HEK293T (cell line): Measurements from ENCODE around the gene NFIA.

Experiments used
- BHLHE40 ChIP-seq: fragments of 450-650 bp; IDR thresholded peaks from 2 replicates; pipeline ENCODE4 v1.6.1; 2016; ENCODE audit warnings: mild to moderate bottlenecking, moderate library complexity, borderline replicate concordance
- CTBP1 ChIP-seq: fragments of 450-650 bp; IDR thresholded peaks from 2 replicates; pipeline ENCODE4 v1.6.1; 2016; ENCODE audit warnings: borderline replicate concordance
- ELF4 ChIP-seq: fragments of 450-650 bp; IDR thresholded peaks from 2 replicates; pipeline ENCODE4 v1.6.1; 2017; ENCODE audit warnings: antibody characterized with exemption
- FOXA1 ChIP-seq: fragments of 450-650 bp; IDR thresholded peaks from 2 replicates; pipeline ENCODE4 v1.6.1; 2016; ENCODE audit warnings: mild to moderate bottlenecking
- FOXM1 ChIP-seq: fragments of 450-650 bp; IDR thresholded peaks from 2 replicates; pipeline ENCODE4 v1.6.1; 2017; ENCODE audit warnings: mild to moderate bottlenecking, borderline replicate concordance
- HDGF ChIP-seq: fragments of 450-650 bp; IDR thresholded peaks from 2 replicates; pipeline ENCODE4 v1.6.1; 2017; ENCODE audit warnings: antibody characterized with exemption, borderline replicate concordance
- NFRKB ChIP-seq: fragments of 450-650 bp; IDR thresholded peaks from 2 replicates; pipeline ENCODE4 v1.6.1; 2016; ENCODE audit warnings: mild to moderate bottlenecking, moderate library complexity
- SP1 ChIP-seq: fragments of 450-650 bp; IDR thresholded peaks from 2 replicates; pipeline ENCODE4 v1.6.1; 2017

DNA sequence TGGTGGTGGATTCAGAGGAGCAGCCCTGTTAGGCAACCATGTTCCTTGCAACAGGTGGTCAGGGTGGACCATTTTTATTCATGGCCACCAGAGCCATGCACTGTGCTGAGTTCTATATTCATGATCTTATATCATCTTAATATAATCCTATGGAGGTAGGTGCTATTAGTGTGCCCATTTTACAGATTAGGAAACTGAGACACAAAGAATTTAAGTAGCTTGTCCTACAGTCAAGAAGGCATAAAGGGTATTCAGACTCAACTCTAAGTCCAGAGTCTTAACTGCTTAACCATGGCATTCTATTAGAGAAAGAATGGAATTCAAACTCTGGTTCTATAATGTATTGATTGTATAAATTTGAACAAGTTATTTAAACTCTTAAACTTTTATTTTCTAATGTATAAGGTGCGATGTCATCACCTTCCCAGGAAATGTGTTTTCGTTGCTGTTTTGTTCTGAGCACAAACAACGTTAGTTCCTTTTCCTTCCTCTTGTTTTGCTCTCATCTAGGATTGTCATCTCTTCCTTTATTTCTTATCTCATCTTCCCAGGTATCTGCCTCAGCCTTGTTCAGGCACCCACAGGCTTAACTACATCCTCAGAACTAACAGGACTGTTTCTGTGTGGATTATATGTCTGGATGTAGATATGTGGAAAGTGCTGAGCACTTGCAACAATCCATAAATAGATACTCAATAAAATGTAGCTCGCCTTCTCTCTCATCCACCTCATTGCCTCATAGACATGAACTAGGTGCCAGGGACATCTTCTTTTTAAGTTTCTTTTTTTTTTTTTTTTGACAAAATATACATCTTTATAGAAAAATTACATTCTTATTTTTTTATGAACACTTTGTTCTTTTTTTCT is 207.1 kb downstream of the NFIA start:
- TF ChIP-seq FOXA1, result no peak
- TF ChIP-seq NFRKB, result no peak
- no peak for TF ChIP-seq FOXM1
- TF ChIP-seq SP1, result no peak
- TF ChIP-seq HDGF, result no peak
- TF ChIP-seq CTBP1, result no peak
- no peak for TF ChIP-seq BHLHE40
- no peak for TF ChIP-seq ELF4
